Subcutaneous adipose tissue (tissue), 4 donors: Measurements from ENCODE around the gene KRR1. TPM values are rescaled to one million over a fixed set of nuclear protein-coding genes. Genes with fewer than 3 reads are reported as not detected.

Experiments
- CTCF ChIP-seq: fragments of 450-650 bp; IDR thresholded peaks from one replicate; pipeline ENCODE4 v1.5.1; 2016; ENCODE audit warnings: low read depth, mild to moderate bottlenecking, control low read depth, antibody characterized with exemption, moderate library complexity
- total RNA-seq, 4 donors: library from RNA; depleted of rRNA; stranded (reverse); fragments of >200 nt; gene quantifications; one replicate each; pipeline ENCODE4 v1.1.0, GENCODE V29; 2016

The KRR1 gene
- total RNA-seq, 4 donors from 2014 or later = 21.9 to 66.7 (median 31.8) TPM

GRCh38 chr12:75474116-75474515 lies 37.3 kb downstream of the KRR1 start:
- TF ChIP-seq CTCF = no peak

DNA sequence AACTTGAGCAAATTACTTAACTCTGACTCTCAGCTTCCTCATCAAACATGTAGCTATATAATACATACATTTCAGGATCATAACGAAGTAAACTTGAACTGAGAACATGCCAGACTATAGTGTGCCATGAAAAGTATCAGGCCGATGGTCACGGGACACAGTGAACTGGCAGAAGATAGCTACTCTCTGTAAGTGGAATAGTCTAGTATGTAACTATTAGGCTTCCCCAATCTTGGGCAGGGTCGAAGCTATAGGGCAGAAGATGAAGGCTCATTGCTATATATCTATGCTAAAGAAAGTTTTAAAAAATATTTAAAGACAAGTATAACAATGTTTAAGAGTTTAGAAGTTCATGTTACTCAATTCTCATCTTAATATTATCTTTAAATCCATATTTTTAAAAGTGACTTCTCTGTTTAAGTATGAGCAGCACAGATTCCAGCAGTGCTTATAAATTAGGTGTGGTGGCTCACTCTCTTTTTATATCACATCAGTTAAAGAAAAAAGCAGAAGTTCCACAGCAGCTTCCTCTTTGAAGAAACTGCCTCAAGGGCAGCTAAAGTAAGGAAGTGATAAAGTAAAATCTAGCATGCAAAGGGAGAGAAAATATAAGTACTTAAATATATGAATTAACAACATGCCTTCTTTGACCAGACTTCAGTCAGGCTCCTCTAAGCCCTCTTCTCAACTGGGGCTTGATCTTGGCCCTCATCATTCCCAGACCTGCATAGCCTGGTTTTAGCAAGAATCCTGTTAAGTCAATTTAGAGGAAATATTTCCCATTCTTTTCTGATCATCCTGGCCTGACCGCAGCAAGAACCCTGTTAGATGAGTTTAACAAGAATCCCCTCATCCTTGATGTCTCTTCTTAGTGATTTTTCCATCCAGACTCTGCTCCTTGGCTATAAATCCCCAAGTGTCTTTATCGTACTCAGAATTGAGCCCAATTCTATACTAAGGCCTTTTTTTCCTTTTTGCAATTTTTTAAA lies 39.2 kb downstream of the KRR1 start:
- no peak for TF ChIP-seq CTCF

- no peak for TF ChIP-seq CTCF
Measured at GRCh38 chr12:75460204-75460603, 51.2 kb downstream of the KRR1 start.

- TF ChIP-seq CTCF = no peak
Measured at GRCh38 chr12:75459755-75460154, 51.7 kb downstream of the KRR1 start.

DNA sequence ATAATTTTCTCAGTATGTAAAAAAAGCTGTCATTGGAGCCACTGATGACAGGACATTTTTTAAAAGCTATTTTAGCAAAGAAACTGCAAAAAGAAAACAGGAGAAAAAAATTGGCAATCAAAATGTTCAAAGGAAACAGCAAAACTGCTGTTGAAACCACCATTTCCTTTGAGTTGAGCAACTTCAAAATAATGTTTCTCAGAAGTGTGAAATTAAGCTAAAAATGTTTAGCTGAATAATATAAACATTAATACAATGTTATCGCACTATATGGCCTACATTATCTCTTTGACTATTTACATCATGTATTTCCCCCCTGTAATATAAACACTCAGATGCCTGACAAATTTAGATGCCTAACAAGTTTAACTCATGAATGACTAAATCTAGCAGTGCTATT lies 54.2 kb downstream of the KRR1 start:
- no peak for TF ChIP-seq CTCF

GRCh38 chr12:75455839-75456238 lies 55.6 kb downstream of the KRR1 start:
- TF ChIP-seq CTCF = no peak

DNA sequence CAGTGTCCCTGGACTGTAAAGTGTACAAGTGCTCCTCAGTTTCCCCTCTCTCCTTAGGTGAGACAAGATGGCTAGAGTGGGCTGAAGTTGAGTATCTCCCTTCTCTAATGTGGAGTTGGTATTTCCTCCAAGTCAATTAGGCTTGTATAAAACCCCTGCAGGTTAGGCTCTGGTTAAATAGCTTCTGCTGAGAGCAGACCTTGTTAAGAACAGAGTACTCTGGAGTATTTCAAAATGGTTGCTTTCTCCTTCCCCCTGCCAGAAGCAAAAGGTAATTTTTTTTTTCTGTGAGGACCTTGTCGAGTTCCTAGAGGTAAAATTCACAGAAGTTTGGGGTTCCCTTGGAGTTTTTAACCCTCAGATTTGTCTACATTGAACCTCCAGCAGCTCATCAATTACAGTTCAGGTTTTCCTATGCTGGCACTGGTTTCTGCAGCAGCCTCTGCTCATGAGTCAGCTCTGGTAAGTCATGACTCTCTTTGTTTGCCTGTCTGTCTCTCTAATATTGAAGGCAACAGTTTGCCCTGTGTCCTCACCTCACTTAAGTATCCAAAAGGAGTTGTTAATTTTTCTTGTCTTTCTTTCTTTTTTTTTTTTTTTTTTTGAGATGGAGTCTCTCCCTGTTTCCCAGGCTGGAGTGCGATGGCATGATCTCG lies 58.6 kb downstream of the KRR1 start:
- TF ChIP-seq CTCF = no peak
